SK-N-MC (cell line): ENCODE data around the gene HEATR3.

Experiments
- DNase-seq: peaks from one replicate; pipeline ENCODE4 v3.0.0-alpha.2; 2011; ENCODE audit warnings: low read depth, low spot score
- H3K27ac ChIP-seq: fragments of 200-600 bp; sonication (generic); 2 replicates; pipeline ENCODE4 v1.5.1; 2016; ENCODE audit warnings: mixed run types
- H3K36me3 ChIP-seq: fragments of 200-600 bp; sonication (generic); 2 replicates; pipeline ENCODE4 v1.6.1; 2017; ENCODE audit warnings: antibody characterized with exemption, low read length, mixed read lengths; ENCODE audit not compliant: insufficient read depth
- H3K4me3 ChIP-seq: fragments of 200-600 bp; sonication (generic); 2 replicates; pipeline ENCODE4 v1.5.1; 2016
- H3K9ac ChIP-seq: fragments of 200-600 bp; sonication (generic); 2 replicates; pipeline ENCODE4 v1.8.0; 2017; ENCODE audit warnings: mixed run types, mixed read lengths; ENCODE audit not compliant: insufficient read length
- H3K9me3 ChIP-seq: fragments of 200-600 bp; sonication (generic); 2 replicates; pipeline ENCODE4 v1.6.1; 2017; ENCODE audit warnings: low read depth, mild to moderate bottlenecking, antibody characterized with exemption, low read length, moderate library complexity, mixed read lengths
- EZH2 ChIP-seq: fragments of 200-600 bp; sonication (generic); IDR thresholded peaks from one replicate; pipeline ENCODE4 v1.6.1; 2017; ENCODE audit warnings: antibody characterized with exemption
- FOXP2 ChIP-seq: optimal IDR thresholded peaks from 2 replicates; pipeline ENCODE3; 2011; ENCODE audit warnings: mild to moderate bottlenecking, moderate library complexity; ENCODE audit not compliant: insufficient read depth; ENCODE audit errors: extremely low read length, control extremely low read depth
- POLR2AphosphoS5 ChIP-seq: IDR thresholded peaks from 2 replicates; pipeline ENCODE4 v1.6.1; 2012; ENCODE audit warnings: mild to moderate bottlenecking, low read depth, low read length, borderline replicate concordance

The HEATR3 gene, protein sequence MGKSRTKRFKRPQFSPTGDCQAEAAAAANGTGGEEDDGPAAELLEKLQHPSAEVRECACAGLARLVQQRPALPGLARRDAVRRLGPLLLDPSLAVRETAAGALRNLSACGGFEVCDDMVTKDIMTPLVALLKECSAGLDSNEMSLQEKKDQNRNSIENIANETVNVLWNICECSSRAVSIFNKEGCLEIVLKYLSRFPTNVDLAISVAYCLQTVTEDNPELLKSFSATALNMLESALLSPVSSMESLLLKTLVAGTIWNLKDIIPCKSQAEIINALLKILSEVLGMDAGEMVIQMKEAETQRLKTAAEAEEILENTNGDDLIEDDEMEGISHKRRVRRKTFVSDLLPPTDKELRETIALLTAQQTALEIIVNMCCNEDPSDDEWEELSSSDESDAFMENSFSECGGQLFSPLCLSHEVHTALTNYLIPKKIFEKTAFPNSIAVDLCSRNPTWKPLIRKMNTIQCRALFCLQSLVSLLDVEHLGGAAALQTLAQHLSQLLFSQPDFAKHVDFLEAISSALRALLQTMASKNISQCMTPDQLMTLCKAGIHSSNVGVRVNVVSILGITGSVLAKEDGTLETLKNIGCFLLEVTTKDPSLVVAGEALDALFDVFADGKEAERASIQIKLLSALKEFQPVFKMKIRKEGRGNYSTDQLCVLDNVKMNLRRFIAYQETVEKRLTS

DNA sequence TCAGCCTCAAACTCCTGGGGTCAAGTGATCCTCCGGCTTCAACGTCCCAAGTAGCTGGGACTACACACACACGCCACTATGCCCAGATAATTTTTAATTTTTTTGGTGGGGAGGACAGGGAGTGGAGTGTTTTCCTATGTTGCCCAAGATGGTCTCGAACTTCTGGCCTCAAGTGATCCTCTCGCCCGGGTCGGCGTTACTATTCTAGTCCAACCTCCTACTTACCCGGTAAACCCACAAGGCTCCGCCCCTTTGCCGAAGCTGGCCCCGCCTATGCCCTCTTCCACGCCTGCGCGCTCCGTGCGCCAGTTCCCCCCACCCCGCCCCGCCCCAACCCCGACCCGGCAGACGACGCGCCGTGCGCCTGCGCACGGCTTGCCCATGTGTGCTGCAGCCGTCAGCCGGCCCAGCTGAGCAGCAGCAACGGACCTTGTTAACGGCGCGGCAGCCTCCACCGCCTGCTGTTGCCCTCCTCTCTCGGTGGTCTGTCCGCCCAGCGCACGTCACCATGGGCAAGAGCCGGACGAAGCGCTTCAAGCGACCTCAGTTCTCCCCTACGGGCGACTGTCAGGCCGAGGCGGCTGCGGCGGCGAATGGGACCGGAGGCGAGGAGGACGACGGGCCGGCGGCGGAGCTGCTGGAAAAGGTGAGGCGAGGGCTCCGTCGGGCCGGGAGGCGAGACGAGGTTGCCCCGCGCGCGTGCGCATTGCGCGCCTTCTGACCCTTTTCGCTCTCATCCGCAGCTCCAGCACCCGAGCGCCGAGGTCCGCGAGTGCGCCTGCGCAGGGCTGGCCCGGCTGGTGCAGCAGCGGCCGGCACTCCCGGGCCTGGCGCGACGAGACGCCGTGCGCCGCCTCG, at the start of gene HEATR3:
Gene HEATR3 (plus strand): TSS at position 347 of the 858 bp plus-strand sequence. CDS start 162 bp downstream, at position 509.
- Histone ChIP-seq H3K4me3 (peak within 1 kb of the TSS; percentile 89), H3K27ac (0 out of 2 replicates have a peak within 1 kb of the TSS, but pooled peaks have one; percentile 36), H3K36me3 (peaks cover 6% of the 10 kb centered on the region), H3K9me3 (no peaks in the 10 kb centered on the region), H3K9ac (peak within 1 kb of the TSS; percentile 80)
- peak; percentile 30 for DNase-seq
- no peak for TF ChIP-seq FOXP2
- TF ChIP-seq EZH2: no peak
- TF ChIP-seq POLR2AphosphoS5: peak; percentile 75; the same call in 1 of the 2 replicates

DNA sequence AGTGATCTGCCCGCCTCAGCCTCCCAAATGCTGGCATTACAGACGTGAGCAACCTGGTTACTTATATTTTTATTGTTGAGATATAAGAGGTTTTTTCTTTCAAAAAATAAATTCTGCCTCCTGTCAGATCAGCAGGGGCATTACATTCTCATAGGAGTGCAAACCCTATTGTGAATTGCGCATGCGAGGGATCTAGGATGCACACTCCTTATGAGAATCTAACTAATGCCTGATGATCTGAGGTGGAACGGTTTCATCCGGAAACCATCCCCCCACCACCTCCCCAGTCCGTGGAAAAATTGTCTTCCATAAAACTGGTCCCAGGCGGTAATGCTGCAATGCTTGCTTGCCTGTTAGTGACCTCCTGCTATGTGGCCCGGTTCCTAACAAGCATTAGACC, 48.2 kb upstream of the HEATR3 start:
- TF ChIP-seq EZH2: no peak
- TF ChIP-seq FOXP2: no peak
- no peak for TF ChIP-seq POLR2AphosphoS5
- H3K27ac ChIP-seq: no peak overlapping the region

DNA sequence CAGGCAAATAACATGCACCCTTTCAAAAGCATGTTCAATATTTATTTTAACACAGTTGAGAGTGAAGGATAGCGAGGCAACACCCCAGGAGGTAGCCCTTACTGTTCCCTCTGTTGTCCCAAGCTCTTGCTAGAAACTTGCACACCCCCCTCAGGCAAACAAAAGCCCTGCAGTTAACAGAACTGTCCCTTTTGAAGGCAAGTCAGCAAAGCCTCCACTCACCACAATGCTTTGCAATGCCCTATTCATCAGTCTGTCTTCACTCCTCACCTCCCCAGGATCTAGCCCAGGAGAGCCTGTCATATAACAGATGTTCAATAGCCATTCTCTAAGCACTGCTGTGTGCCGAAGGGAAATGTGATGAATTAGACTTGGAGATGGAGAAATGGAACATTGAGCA, 44.2 kb upstream of the HEATR3 start:
- H3K9me3 ChIP-seq: no peaks in the 10 kb centered on the region
- no peak overlapping the region for H3K9ac ChIP-seq
- no peaks in the 10 kb centered on the region for H3K36me3 ChIP-seq
- TF ChIP-seq POLR2AphosphoS5 (no peak), FOXP2 (no peak), EZH2 (no peak)
- no peak overlapping the region for H3K4me3 ChIP-seq
- no peak overlapping the region for H3K27ac ChIP-seq
- DNase-seq: no peak

More for the DNA sequence above, 48.2 kb upstream of the HEATR3 start:
- no peaks in the 10 kb centered on the region for H3K9me3 ChIP-seq
- no peak overlapping the region for H3K4me3 ChIP-seq
- no peak overlapping the region for H3K9ac ChIP-seq
- DNase-seq: no peak
- no peaks in the 10 kb centered on the region for H3K36me3 ChIP-seq

DNA sequence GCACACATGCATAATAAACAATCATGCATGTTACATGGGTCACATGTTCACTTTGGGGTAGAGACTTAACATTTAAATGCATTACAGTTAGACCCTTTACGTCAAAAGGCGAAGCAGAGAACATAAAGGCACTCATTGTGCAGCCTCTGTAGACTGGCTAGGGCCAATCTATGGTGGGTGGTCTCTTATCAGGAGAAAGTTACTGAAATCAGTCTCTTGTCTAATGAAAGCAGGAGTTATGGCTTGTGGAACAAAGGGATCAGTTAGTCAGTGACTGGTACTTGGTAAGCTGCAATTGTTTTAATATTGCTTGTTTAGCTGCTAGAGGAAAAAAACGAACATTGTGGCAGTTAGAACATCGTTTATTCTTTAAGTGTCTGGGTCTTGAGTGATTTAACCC, 42.1 kb upstream of the HEATR3 start:
- H3K9me3 ChIP-seq: no peaks in the 10 kb centered on the region
- H3K36me3 ChIP-seq: no peaks in the 10 kb centered on the region
- no peak for DNase-seq
- H3K27ac ChIP-seq: no peak overlapping the region
- no peak overlapping the region for H3K4me3 ChIP-seq
- no peak for TF ChIP-seq FOXP2
- TF ChIP-seq EZH2: no peak
- no peak for TF ChIP-seq POLR2AphosphoS5
- no peak overlapping the region for H3K9ac ChIP-seq

DNA sequence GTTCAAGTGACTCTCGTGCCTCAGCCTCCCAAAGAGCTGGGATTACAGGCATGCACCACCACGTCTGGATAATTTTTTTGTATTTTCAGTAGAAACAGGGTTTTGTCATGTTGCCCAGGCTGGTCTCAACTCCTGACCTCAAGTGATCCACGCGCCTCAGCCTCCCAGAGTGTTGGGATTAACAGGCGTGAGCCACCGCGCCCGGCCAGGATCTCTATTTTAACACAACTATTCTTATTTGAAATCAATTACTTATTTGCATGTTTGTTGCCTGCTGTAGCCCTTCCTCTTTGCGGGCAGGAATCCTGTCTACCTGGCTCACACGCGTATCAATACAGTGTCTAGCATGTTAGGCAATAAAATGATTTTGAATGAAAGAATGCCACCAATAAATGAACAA, 41.6 kb upstream of the HEATR3 start:
- Histone ChIP-seq H3K4me3 (peak overlapping the region; percentile 75), H3K9ac (peak overlapping the region; percentile 28), H3K9me3 (no peaks in the 10 kb centered on the region), H3K36me3 (no peaks in the 10 kb centered on the region), H3K27ac (no peak overlapping the region)
- DNase-seq: no peak
- TF ChIP-seq EZH2 (no peak), POLR2AphosphoS5 (no peak), FOXP2 (no peak)

DNA sequence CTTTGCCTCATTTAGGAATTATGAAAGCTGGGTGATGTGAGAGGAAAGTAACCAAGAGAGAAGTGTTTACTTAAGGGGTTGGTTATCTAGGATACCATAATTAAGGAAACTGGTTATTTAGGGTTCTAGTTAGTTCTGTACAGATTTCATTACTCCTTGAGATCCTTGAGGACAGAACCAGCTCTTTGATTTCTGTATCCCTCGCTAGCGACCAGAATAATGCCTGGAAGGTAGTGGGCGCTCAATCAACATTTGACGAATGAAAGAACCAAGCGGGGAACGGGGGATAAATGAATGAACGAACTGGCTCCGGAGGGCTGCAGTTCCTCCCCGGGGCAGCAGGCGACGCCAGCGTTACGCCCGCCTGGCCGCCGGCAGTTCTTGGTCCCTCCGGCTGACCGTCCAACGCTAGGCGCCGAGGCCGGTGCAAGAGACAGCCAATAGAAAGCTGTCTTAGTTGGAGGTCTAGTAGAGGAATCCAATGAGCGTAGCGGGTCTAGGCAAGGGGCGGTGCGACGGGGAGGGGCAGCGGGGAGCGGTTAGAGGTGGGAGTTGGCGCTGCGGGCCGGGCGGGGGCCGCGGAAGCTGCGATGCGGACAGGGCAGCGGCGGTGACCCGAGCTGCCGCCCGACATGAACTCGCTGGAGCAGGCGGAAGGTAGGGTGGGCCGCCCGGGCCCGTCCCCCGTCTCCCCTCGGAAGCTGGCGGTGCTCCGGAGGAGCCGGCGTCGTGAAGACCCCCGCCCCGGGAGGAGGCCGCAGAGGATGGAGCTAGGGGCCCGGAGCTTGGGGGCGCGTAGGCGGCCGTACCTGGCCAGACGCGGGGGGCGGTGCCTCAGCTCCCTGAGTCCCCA, 40.9 kb upstream of the HEATR3 start, which contains the start of gene CNEP1R1:
Gene CNEP1R1 (plus strand): TSS at position 542 of the 853 bp plus-strand sequence. CDS start 91 bp downstream, at position 633.
- Histone ChIP-seq H3K27ac (no peak within 1 kb of the TSS), H3K4me3 (peak within 1 kb of the TSS; percentile 75), H3K9ac (peak within 1 kb of the TSS; percentile 71), H3K9me3 (no peaks in the 10 kb centered on the region), H3K36me3 (no peaks in the 10 kb centered on the region)
- peak; percentile 32 for DNase-seq
- TF ChIP-seq POLR2AphosphoS5 (peak; percentile 43; the same call in 1 of the 2 replicates), EZH2 (no peak), FOXP2 (no peak)

DNA sequence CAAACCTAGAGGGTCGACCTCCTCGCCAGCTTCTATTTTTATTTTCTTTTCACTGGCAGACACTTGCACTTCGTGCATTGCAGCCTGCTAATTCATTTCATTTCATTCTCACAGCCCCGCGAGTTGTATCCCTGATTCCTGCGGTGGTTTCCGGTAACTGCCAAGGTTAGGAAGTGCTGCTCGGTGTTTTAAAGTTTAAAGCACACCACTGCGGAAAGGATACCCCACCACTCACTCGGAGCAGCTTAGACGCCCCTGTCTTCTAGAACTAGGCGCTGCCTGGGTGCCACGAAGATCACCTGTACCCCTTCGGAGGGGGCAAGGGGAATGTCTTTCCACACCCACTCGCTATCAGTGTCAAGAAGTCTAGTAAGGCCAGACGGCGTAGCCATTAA, 40.2 kb upstream of the HEATR3 start:
- no peaks in the 10 kb centered on the region for H3K36me3 ChIP-seq
- no peak for DNase-seq
- H3K4me3 ChIP-seq: peak overlapping the region; percentile 75

More for the DNA sequence above, 40.2 kb upstream of the HEATR3 start:
- Histone ChIP-seq H3K9me3 (no peaks in the 10 kb centered on the region), H3K27ac (no peak overlapping the region), H3K9ac (peak overlapping the region; percentile 71)
- TF ChIP-seq POLR2AphosphoS5: no peak
- TF ChIP-seq EZH2: no peak
- no peak for TF ChIP-seq FOXP2
